SU-DHL-6 (cell line): Measurements from ENCODE around the gene SLC39A11.

Experiments used
- EZH2phosphoT487 ChIP-seq: fragments of 200-600 bp; sonication (generic), shearing (Covaris generic); conservative IDR thresholded peaks from 2 replicates; pipeline ENCODE4 v1.6.1; 2018; ENCODE audit warnings: mild to moderate bottlenecking, antibody characterized with exemption, low read length, moderate library complexity, mixed read lengths
- TF ChIP-seq, protein P1 (sequence below): fragments of 200-600 bp; sonication (generic); IDR thresholded peaks from one replicate; pipeline ENCODE4 v1.5.1; 2017; ENCODE audit warnings: antibody characterized with exemption, mild to moderate bottlenecking, low read length, moderate library complexity; ENCODE audit not compliant: insufficient read depth, poor library complexity, severe bottlenecking

DNA sequence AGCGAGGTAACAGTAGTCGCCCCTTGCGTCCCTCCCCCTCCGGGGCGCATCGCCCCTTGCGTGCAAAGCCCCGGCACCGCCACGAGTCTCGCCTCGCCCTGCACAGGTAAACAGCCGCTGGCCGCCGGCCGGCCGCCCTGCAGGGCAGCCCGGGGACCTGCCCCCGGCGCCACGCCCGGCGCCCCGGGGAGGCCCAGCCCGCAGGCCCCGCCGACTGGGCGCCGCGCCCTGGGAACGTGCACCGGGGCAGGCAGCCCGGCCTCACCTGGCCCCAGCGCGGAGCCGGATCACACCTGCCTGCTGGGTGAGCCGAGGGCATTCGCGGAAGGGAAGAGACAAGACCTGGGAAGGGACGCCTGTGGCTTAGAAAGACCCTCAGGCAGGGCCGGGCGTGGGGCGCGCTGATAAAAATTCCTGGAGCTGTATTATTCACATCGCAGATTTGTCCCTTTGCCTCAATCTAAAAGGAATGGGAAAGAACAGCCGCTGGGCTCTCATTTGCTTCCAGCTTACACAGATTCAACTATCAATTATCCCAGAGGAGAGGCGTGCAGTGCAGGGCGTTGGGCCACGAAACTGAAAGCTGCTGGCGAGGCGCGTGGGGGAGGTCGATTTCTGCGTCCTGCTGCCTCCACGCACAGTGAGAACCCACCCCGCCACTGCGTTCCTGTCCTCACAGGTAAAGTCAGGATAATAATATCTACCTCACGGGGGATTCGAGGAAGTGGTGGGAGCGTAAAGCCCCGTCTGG, 451.9 kb downstream of the SLC39A11 start:
- TF ChIP-seq, protein P1, sequence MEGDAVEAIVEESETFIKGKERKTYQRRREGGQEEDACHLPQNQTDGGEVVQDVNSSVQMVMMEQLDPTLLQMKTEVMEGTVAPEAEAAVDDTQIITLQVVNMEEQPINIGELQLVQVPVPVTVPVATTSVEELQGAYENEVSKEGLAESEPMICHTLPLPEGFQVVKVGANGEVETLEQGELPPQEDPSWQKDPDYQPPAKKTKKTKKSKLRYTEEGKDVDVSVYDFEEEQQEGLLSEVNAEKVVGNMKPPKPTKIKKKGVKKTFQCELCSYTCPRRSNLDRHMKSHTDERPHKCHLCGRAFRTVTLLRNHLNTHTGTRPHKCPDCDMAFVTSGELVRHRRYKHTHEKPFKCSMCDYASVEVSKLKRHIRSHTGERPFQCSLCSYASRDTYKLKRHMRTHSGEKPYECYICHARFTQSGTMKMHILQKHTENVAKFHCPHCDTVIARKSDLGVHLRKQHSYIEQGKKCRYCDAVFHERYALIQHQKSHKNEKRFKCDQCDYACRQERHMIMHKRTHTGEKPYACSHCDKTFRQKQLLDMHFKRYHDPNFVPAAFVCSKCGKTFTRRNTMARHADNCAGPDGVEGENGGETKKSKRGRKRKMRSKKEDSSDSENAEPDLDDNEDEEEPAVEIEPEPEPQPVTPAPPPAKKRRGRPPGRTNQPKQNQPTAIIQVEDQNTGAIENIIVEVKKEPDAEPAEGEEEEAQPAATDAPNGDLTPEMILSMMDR: no peak
- no peak for TF ChIP-seq EZH2phosphoT487
